Panc1 (cell line): Measurements from ENCODE around the gene ACTR8. TPM values are rescaled to one million over a fixed set of nuclear protein-coding genes. Genes with fewer than 3 reads are reported as not detected.

Source experiments
- ATAC-seq: fragments of 200-7000 bp; cut with Tn5 transposase; 2 replicates; pipeline ENCODE4 v1.9.1; 2020; ENCODE audit warnings: mild to moderate bottlenecking, moderate library complexity
- BruUV-seq: library from RNA; stranded (reverse); fragments of 400-500 nt; replicated peaks from 2 replicates; lab custom pipeline; 2021; lab: Mats Ljungman, UMichigan
- CTCF ChIA-PET: fragments of 300-600 bp; sonication (Branson Sonifier 250); formaldehyde crosslinking; loops from one replicate; lab custom pipeline; 2022; ENCODE audit warnings: antibody characterized with exemption; lab: Charles Lee
- POLR2A ChIA-PET: fragments of 300-600 bp; sonication (Branson Sonifier 250); formaldehyde crosslinking; loops from one replicate; lab custom pipeline; 2022; ENCODE audit warnings: antibody characterized with exemption; lab: Charles Lee
- DNase-seq: peaks from one replicate; pipeline ENCODE4 v3.0.0-alpha.2; 2010; ENCODE audit warnings: low read depth, low spot score
- H3K27ac ChIP-seq: 2 replicates; pipeline ENCODE4 v1.5.1; 2011; ENCODE audit warnings: mild to moderate bottlenecking, low read length, inconsistent platforms
- H3K27me3 ChIP-seq: fragments of 200-500 bp; sonication (Bioruptor generic); 2 replicates; pipeline ENCODE4 v1.6.0; 2014; ENCODE audit warnings: low read length, inconsistent platforms; ENCODE audit not compliant: control insufficient read depth, insufficient read depth
- H3K36me3 ChIP-seq: fragments of 200-500 bp; sonication (Bioruptor generic); 2 replicates; pipeline ENCODE4 v1.5.1; 2014; ENCODE audit warnings: inconsistent platforms, mild to moderate bottlenecking, low read length, moderate library complexity; ENCODE audit not compliant: control insufficient read depth, insufficient read depth
- H3K4me1 ChIP-seq: 2 replicates; pipeline ENCODE4 v1.5.1; 2011; ENCODE audit warnings: inconsistent platforms, mild to moderate bottlenecking, low read length, moderate library complexity; ENCODE audit not compliant: control insufficient read depth, insufficient read depth
- H3K4me3 ChIP-seq, 2 experiments: 2 replicates each; pipeline ENCODE4 v1.5.1; 2011 to 2012; ENCODE audit warnings: low read depth in 2 of 2, low read length in 2 of 2, mild to moderate bottlenecking in 2 of 2, inconsistent platforms in 1 of 2, moderate library complexity in 1 of 2
- H3K9me3 ChIP-seq: fragments of 200-500 bp; sonication (Bioruptor generic); 2 replicates; pipeline ENCODE4 v1.5.1; 2014; ENCODE audit warnings: low read depth, mild to moderate bottlenecking, inconsistent platforms, low read length, moderate library complexity; ENCODE audit not compliant: control insufficient read depth, insufficient read depth
- CTCF ChIP-seq: fragments of 450-650 bp; IDR thresholded peaks from 2 replicates; pipeline ENCODE4 v1.5.1; 2017; ENCODE audit warnings: mild to moderate bottlenecking
- POLR2AphosphoS5 ChIP-seq: IDR thresholded peaks from 2 replicates; pipeline ENCODE4 v1.6.1; 2012; ENCODE audit warnings: mild to moderate bottlenecking, low read depth, low read length, moderate library complexity
- REST ChIP-seq, 2 experiments: IDR thresholded peaks; 2 replicates each; pipeline ENCODE4 v1.6.1; 2011 to 2012; ENCODE audit warnings: low read depth in 2 of 2, control low read depth in 1 of 2, low read length in 1 of 2, mild to moderate bottlenecking in 1 of 2, moderate library complexity in 1 of 2; ENCODE audit not compliant: insufficient read depth in 1 of 2
- SIN3A ChIP-seq: IDR thresholded peaks from 2 replicates; pipeline ENCODE4 v1.6.1; 2012; ENCODE audit warnings: low read depth, mild to moderate bottlenecking, low read length, moderate library complexity, borderline replicate concordance; ENCODE audit not compliant: insufficient read depth
- TCF7L2 ChIP-seq: IDR thresholded peaks from 2 replicates; pipeline ENCODE4 v1.6.1; 2011; ENCODE audit warnings: mild to moderate bottlenecking, low read depth, low read length, inconsistent platforms
- in situ Hi-C: cut with HindIII; loops from 2 replicates; pipeline ENCODE4 v1.10.0; 2016; ENCODE audit warnings: low sequenced_read_pairs, low pct_unique_long_range_greater_than_20kb
- intact Hi-C: fragments of 100-400 bp; cut with micrococcal nuclease; formaldehyde crosslinking; loops from one replicate; pipeline ENCODE4 v1.10.0; 2022; ENCODE audit not compliant: unreplicated experiment
- total RNA-seq: library from RNA; stranded (reverse); gene quantifications from one replicate; pipeline ENCODE4 v1.2.1, GENCODE V29; 2021; ENCODE audit not compliant: unreplicated experiment

ACTR8 gene
- total RNA-seq, 1 experiment from 2014 or later = 26.2 TPM

- in situ Hi-C loops = no loop called here
- POLR2A ChIA-PET = no interaction called here
- Histone ChIP-seq H3K36me3 (no peaks in the 10 kb centered on the region), H3K27ac (no peak overlapping the region), H3K9me3 (no peaks in the 10 kb centered on the region), H3K4me1 (peaks cover 3% of the 10 kb centered on the region), H3K4me3 (no peak overlapping the region), H3K27me3 (no peaks in the 10 kb centered on the region)
- BruUV-seq = no TSS peak
- TF ChIP-seq POLR2AphosphoS5 = no peak
- no peak for TF ChIP-seq CTCF
- ATAC-seq (no peak), DNase-seq (no peak)
- intact Hi-C loops = no loop called here
- CTCF ChIA-PET = no interaction called here
Observed at GRCh38 chr3:53836084-53836872, 45.7 kb downstream of the ACTR8 start.

GRCh38 chr3:53835257-53835656, 46.7 kb downstream of the ACTR8 start:
- POLR2A ChIA-PET = no interaction called here
- TF ChIP-seq TCF7L2 (no peak), POLR2AphosphoS5 (no peak), SIN3A (no peak), REST (IDR thresholded peaks at IDR 0.05; ENCODE audit: insufficient read depth in 1 of 2, low read depth in 2 of 2, low read length in 1 of 2) (no peak), CTCF (no peak)
- ATAC-seq (no peak), DNase-seq (no peak)
- Histone ChIP-seq H3K27me3 (no peaks in the 10 kb centered on the region), H3K4me1 (no peaks in the 10 kb centered on the region), H3K4me3 (no peak overlapping the region), H3K27ac (no peak overlapping the region), H3K36me3 (no peaks in the 10 kb centered on the region), H3K9me3 (no peaks in the 10 kb centered on the region)
- in situ Hi-C loops = no loop called here
- CTCF ChIA-PET = no interaction called here
- BruUV-seq = no TSS peak
- intact Hi-C loops = no loop called here
